HPDE6-E6E7 (cell line): ENCODE measurements around the gene SORL1-AS1.
A peak's percentile ranks its signal among the peaks of the same experiment; 100 is the strongest.
"Not testable (repeated sequence)": the region's sequence is repeated elsewhere in the genome, so short reads cannot be mapped to it uniquely, and the experiment has no call there.

ENCODE experiments used
- DNase-seq: peaks from one replicate; pipeline ENCODE4 v3.0.0; 2011; ENCODE audit warnings: missing footprints; ENCODE audit errors: extremely low spot score

The SORL1-AS1 gene

GRCh38 chr11:121452609-121453150 lies at the start of gene SORL1-AS1:
Gene SORL1-AS1, minus strand, starts transcription at chr11:121452967.
- peak; percentile 33 for DNase-seq

DNA sequence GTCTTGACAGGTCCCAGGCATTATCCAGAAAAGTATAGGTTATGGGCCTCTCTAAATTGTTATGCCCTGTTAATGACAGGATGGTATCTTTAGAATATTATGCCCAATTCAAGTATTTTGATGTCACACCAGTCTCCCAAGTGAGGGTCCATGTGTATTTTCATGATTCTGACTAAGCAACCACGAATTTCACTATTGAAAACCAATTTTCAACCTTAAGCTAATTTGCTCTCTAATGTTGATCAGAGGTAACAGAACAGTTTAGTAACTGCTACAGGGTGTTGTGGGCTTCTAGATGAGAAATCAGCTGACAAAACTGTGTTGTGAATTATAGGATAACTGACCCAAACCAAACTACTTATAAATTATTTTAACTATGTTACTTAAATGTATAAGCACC lies 48.0 kb upstream of the SORL1-AS1 start:
- DNase-seq = no peak

- no peak for DNase-seq
These were observed 47.5 kb upstream of the SORL1-AS1 start for GRCh38 chr11:121500275-121500674.

GRCh38 chr11:121499405-121499804 lies 46.6 kb upstream of the SORL1-AS1 start:
- DNase-seq = no peak

GRCh38 chr11:121497176-121497998 lies 44.6 kb upstream of the SORL1-AS1 start:
- DNase-seq = no peak

DNA sequence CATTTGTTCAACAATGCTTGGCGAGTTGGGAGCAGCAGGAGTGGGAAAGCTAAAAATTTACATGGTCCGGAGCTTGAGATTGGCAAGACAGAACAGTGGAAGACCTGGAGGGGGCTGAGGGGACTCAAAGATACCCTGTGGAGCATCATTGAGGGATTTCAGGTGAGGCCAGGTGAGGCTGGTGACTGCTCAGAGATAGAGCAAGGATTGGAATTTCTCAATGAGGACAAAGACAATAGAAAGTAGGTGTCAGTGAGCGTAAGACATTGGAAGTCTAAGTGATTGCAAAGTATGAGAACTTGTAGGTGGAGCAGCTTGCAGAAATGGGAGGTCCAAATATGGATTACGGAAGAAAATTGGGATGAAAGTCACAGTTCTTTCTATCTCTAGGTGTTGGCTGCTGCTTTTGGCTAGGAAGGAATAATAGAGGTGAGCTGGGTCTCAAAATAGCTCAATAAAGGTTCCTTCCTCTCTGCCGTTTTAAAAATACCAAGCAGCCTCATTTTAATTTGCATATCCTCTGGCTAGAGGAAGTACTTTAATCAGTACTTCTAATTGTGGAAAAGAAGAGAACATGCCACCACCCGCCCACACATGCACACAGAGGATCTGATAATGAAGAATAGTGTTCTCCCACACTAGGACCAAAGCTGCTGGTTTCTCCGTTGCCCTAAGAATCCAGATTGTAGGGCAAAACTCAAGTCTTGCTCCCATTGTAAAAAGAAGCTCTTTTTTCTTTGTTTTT lies 41.8 kb upstream of the SORL1-AS1 start:
- no peak for DNase-seq

DNA sequence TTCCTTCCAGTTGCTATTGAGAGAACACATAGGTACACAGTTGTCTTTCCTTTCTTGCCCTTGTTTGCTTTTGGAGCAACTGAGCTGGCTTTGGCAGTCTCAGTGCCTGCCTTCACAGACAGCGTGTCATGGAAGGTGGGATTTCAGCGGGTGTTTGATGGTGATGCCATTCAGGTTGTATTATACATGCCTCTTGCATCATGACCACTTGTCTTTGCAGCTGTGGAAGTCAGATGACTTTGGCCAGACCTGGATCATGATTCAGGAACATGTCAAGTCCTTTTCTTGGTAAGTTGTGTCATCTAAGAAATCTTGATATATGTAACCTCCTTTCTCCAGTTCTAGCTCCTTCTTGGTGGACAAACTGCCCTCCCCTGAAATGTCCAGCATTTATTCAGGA lies 37.1 kb upstream of the SORL1-AS1 start:
- no peak for DNase-seq

DNA sequence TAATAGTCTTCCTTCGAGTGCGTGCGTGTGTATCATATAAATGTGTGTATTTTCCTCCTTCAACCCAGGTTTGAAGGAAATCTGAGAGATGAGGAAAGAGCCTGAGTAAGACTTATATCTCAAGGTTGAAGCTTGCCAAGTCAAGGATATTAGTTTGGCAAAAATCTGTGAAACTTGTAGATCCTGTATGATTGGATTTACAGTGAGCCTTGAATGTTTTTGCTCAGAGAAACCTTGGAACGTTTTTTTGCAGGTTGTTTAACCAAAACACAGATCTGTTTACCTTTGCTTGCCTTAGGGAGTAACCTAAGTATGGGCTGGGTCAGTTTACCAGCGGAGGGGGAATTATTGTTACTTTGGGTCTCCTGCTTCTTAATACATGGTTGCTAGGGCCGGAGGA lies 35.9 kb upstream of the SORL1-AS1 start:
- no peak for DNase-seq

- DNase-seq = no peak
These were observed 35.4 kb upstream of the SORL1-AS1 start for GRCh38 chr11:121488170-121488569.

DNA sequence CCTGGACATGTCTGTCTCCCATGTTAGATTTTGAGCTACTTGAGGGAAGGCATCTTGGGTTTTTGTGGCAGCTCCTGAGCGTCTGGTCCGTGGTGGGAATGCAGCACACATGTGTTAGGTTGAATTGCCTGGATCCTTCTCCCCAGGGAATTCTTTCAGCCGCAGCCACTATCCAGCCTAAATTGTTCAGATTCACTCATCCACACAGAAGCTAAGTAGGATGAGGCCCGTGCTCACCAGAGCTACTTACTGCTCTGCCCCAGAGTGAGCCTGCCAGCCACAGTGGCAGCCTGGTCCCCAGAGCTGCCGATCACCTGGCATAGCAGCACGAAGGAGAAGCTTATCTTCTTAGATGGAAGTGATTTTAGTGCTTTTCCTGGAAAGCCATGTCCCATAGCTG lies 34.4 kb upstream of the SORL1-AS1 start:
- DNase-seq = no peak

DNA sequence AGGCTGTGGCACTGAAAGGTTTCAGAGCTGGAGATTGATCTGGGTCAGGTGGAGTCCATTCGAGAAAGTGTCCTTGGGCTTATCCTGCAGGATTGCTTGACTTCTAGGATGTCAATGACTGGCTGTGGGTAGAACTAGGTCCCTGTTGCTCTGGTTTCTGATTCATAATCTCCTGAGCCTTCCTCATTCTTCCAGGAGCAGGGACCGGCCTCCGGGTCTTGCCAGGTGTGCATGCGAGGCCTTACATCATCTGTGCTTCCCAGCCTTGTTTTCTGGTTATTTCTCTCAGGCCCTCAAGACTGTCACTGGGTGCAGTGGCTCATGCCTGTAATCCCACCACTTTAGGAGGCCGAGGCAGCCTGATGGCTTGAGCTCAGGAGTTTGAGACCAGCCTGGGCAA lies 33.3 kb upstream of the SORL1-AS1 start:
- DNase-seq = no peak

GRCh38 chr11:121485216-121485615 lies 32.4 kb upstream of the SORL1-AS1 start:
- no peak for DNase-seq

DNA sequence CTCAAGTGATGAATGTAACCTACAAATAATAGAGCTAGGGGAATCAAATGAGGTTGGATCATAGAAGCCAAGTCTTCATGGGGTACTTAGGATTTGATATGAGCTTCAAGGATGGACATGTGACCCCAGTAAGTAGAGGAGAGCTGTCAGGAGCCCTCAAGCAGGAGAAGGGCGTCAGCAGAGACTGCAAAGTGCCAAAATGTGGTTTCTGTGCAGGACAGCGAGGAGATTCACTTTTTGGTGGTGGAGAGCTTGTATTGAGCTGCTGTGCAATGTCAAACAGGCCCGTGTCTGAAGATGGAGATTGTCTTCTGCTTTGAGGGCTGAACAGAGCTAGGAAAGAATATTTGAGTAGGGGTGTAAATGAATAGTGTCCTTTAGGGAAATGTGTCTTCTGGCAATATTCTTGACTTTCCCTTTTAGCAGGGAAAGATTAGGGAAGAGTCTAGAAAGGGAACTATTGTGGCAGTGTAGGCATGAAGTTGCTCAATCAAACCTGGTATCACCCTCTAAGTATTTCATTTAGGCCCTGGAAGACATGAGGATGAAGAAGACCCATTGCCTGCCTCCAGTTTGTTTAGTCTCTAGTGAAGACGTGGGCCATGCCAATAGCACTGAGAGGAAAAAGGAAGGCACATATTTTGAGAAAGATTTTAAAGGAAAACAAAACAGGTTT lies 31.2 kb upstream of the SORL1-AS1 start:
- DNase-seq = no peak

DNA sequence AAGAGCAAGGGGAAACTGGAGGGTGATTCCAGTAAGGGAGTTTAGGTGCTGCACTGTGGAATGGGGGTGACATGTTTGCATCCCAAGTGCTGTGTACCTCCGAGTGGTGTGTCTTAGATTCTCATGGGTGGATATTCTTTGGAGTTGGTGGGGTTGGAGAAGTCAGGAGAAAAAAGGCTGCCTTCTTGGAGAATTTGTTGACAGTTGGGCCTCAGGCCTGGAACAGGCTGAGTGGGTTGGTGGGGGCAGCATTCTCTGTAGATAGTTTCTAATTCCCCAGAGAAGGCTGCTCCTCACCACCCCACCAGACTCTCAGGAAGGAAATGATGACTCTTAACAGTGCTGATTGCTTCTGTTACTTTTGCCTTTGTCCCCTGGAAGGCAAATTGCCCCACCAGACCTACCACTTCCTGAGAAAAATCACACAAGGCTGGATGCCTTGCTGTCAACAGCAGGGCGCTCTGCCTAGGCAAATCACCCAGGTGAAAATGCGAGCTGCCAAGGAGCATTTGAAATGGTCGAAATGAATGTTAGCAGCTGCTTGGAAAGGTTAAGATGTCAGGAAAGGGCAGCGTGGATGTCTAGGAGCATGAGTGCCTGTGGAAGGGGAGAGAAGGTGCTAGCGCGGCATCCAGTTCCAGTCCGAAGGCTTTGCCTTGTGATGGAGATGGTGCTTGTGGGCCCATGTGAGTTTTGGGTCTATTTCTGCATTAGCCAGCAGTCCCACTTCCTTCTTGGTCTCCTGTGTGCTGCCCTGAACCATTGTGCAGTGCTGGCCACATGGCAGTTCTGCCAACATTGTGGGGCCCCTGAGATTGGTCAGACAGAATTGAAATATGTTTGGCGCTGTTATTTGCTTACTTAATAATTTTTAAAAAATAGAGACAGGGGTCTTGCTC lies 29.7 kb upstream of the SORL1-AS1 start:
- no peak for DNase-seq

DNA sequence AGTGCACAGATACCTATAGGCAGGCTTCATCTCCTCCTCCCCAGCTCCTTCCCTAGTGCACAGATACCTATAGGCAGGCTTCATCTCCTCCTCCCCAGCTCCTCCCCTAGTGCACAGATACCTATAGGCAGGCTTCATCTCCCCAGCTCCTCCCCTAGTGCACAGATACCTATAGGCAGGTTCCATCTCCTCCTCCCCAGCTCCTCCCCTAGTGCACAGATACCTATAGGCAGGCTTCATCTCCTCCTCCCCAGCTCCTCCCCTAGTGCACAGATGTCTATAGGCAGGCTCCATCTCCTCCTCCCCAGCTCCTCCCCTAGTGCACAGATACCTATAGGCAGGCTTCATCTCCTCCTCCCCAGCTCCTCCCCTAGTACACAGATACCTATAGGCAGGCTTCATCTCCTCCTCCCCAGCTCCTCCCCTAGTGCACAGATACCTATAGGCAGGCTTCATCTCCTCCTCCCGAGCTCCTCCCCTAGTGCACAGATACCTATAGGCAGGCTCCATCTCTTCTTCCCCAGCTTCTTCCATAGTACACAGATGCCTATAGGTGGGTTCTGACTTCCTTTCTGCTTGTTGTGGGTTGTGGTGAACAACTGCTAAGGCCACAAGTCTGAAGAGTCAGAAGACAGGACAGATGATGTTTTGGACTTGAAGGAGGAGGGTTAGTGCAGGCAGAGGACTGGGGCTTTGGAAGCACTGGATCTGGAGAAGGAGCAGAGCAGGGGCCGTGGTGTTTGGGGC lies 28.9 kb upstream of the SORL1-AS1 start:
- DNase-seq = not testable (repeated sequence)

DNA sequence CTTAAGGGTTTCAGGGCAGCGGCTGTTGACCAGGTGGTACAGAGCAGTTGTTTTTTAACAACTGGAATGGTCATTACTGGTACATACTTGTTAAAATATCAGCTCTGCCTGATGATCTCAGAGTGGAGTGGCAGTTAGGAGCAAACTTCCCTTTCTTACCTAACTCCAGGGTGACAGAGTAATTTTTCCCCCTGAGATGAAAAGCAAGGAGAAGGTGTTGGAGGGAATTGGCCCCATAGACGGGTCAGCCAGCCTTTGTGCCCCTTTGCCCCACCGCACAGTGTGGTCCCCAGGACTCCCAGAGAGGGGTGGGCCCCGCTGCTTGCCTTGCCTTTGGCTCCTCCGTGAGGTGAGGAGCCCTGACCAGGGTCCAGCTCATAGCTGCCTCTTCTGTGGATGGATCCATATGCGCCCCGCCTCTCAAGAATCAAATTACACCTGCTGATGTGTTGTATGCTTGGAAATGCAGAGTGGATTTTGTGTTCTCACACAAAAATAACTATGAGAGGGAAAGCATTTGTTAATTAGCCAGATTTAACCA lies 27.0 kb upstream of the SORL1-AS1 start:
- no peak for DNase-seq

DNA sequence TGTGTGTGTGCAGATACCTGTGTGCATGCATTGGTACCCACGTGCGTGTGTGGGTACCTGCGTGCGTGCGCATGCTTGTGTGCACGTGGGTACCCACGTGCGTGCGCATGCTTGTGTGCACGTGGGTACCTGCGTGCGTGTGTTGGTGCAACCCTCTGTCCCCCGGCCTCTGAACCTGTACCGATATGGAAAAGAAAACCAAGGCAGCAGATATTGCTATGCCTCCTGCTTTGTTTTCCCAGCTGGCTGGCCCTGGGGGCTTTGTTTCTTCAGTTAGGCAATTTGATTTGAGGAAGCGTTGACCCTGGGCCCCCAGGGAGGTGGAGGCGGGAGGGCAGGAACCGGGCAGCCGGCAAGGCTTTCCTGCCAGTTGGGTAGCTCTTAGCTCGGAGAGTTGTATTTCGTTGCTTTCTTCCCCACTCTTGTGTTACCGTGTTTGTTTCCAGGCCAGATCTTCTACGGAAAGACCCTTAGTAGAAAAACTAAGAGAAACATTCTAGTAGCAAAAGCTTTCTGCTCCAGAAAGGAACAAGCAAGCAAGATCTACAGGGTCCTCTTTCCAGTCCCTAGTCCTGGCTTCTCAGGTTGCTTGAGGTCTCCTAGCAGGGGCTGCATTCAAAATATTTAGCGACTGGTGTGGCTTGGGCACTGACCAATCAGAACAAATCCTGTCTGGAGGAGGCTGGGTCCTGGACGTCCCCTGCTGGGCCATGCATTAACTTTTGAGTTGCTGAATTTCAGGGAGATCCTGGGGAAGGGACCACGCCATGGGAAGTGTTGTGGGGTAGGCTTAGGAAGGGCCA lies 26.3 kb upstream of the SORL1-AS1 start:
- DNase-seq = no peak

DNA sequence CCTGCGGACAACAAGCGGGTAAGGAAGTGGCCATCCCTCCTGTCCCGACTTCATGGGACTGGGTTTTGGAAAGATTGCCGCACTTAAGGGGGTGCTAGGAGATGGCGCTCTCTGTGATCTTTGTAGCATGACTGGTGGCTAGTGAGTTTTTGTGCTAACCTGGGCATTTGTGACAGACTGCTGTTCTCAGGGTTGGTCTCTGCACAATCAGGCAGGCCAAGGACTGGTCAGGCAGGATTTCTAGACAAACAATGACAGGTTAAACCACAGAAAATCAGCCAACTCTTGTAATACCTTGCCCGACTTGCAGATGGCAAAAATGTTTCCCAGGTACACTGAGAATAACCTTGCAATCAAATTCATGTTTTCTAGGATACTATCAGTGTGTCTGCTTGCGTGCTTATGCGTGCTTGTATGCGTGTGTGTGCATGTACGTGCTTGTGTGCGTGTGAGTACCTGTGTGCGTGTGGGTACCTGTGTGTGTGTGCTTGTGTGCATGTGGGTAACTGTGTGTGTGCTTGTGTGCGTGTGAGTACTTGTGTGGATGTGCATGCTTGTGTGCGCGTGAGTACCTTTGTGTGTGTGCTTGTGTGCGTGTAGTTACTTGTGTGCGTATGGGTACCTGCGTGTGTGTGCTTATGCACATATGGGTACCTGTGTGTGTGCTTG lies 25.6 kb upstream of the SORL1-AS1 start:
- DNase-seq = peak; percentile 54
